ENCODE results near the gene CETP. TPM values are rescaled to one million over a fixed set of nuclear protein-coding genes. Genes with fewer than 3 reads are reported as not detected.

CETP gene
- total and polyA plus RNA-seq, 2 of the 8 experiments (the other 6 are each of a cell fraction or from before 2014, with no cell fraction given), result not detected

DNA sequence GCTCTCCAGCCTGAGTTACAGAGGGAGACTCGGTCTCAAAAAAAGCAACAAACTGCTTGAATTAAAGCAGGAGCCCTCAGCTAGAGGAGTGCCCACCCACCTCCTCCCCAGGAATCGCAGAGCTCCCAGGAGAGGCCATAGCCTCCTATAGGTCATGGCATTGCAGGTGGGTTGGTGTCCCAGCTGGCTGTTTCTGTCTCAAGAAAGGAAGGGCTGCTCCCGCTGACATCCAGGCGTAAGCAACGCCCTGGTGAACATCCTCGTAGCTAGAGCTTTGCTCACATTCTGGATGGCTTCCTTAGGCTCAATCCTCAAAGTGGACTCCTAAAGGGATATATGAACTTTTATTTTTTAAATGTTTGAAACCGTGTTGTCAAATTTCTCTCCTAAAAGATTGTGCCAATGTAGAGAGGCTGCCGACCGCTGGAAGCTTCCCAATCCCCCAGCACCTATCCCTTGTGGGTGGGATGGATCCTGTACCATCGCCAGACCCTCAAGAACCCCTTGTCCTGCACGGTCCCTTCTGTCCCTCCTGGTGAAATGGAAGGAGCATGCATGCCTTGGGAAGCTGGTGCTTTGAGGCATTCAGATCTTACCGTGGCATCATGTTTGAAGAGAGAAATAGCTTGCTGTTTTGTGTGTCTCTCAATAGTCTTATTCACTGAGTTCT lies 33.5 kb downstream of the CETP start (continued):
- no peak for TF ChIP-seq RXRA (IDR thresholded peaks at IDR 0.05; ENCODE audit: insufficient read depth, low read depth, low read length)
- no peak for TF ChIP-seq BRCA1 (IDR thresholded peaks at IDR 0.05; ENCODE audit: low read depth, low read length)
- TF ChIP-seq KDM4A (IDR thresholded peaks at IDR 0.05; ENCODE audit: low read depth, low read length, severe bottlenecking), result no peak
- no peak for TF ChIP-seq POU5F1 (IDR thresholded peaks at IDR 0.05; ENCODE audit: low read depth, low read length)
- TF ChIP-seq CBX8 (IDR thresholded peaks at IDR 0.05; ENCODE audit: borderline replicate concordance, low read depth, low read length), result no peak
